ENCODE results near the gene SPCS1. TPM values are rescaled to one million over a fixed set of nuclear protein-coding genes. Genes with fewer than 3 reads are reported as not detected.

Gene SPCS1
- total and polyA plus RNA-seq, 10 donors = 56.5 to 154 (median 107) TPM

- 92 to 99% (median 95%) methylated on average over 5 of the region's 5 CpGs for WGBS, 5 donors
- peaks cover 7 to 100% (median 87%) of the 10 kb centered on the region in 6 donors for H3K36me3 ChIP-seq
- no peaks in the 10 kb centered on the region for H3K27me3 ChIP-seq (replicated peaks in 1 of 7)
- H3K4me1 ChIP-seq = no peaks in the 10 kb centered on the region
- no peak for TF ChIP-seq POLR2A (IDR thresholded peaks at IDR 0.05)
- no peak for TF ChIP-seq CTCF (IDR thresholded peaks at IDR 0.05 in 8 of 11, conservative IDR thresholded peaks at IDR 0.05 in 3 of 11)
- no peak for TF ChIP-seq POLR2AphosphoS5 (IDR thresholded peaks at IDR 0.05)
- H3K9me3 ChIP-seq = no peaks in the 10 kb centered on the region
- no peak for DNase-seq
- intact Hi-C loops (cut with DNase I; ENCODE audit: low total_unique reads) = no loop called here
- no peak overlapping the region for H3K4me3 ChIP-seq
- H3K27ac ChIP-seq = no peak overlapping the region
These were observed 37.2 kb downstream of the SPCS1 start for GRCh38 chr3:52743152-52743551.

GRCh38 chr3:52743721-52744120 is 37.8 kb downstream of the SPCS1 start:
- intact Hi-C loops (cut with DNase I; ENCODE audit: low total_unique reads) = no loop called here
- Histone ChIP-seq H3K9me3 (no peaks in the 10 kb centered on the region), H3K4me1 (no peaks in the 10 kb centered on the region), H3K27me3 (replicated peaks in 1 of 7) (no peaks in the 10 kb centered on the region), H3K27ac (no peak overlapping the region), H3K36me3 (peaks cover 7 to 100% (median 87%) of the 10 kb centered on the region in 6 donors), H3K4me3 (no peak overlapping the region)
- no peak for TF ChIP-seq POLR2A (IDR thresholded peaks at IDR 0.05)
- no peak for TF ChIP-seq CTCF (IDR thresholded peaks at IDR 0.05 in 8 of 11, conservative IDR thresholded peaks at IDR 0.05 in 3 of 11)
- no peak for TF ChIP-seq POLR2AphosphoS5 (IDR thresholded peaks at IDR 0.05)
- DNase-seq = no peak
- 92 to 96% (median 93%) methylated on average over 2 of the region's 2 CpGs for WGBS, 5 donors

- 84 to 96% (median 90%) methylated on average over 3 of the region's 3 CpGs for WGBS, 5 donors
- H3K4me1 ChIP-seq = peaks cover 0 to 9% (median 0%) of the 10 kb centered on the region in 6 donors
- DNase-seq = no peak
- H3K36me3 ChIP-seq = peaks cover 4 to 97% (median 63%) of the 10 kb centered on the region in 6 donors
- TF ChIP-seq POLR2A (IDR thresholded peaks at IDR 0.05) (no peak), POLR2AphosphoS5 (IDR thresholded peaks at IDR 0.05) (no peak), CTCF (IDR thresholded peaks at IDR 0.05 in 8 of 11, conservative IDR thresholded peaks at IDR 0.05 in 3 of 11) (no peak)
- no peaks in the 10 kb centered on the region for H3K27me3 ChIP-seq (replicated peaks in 1 of 7)
- no peak overlapping the region for H3K4me3 ChIP-seq
- peak overlapping the region in 1 of 8 donors; percentile 26 for H3K27ac ChIP-seq
- H3K9me3 ChIP-seq = no peaks in the 10 kb centered on the region
- intact Hi-C loops (cut with DNase I; ENCODE audit: low total_unique reads) = no loop called here
These were observed 46.2 kb downstream of the SPCS1 start for GRCh38 chr3:52752045-52752660.

GRCh38 chr3:52754373-52754772 is 48.5 kb downstream of the SPCS1 start:
- Histone ChIP-seq H3K36me3 (peaks cover 4 to 97% (median 52%) of the 10 kb centered on the region in 6 donors), H3K27ac (no peak overlapping the region), H3K9me3 (no peaks in the 10 kb centered on the region), H3K27me3 (replicated peaks in 1 of 7) (no peaks in the 10 kb centered on the region), H3K4me3 (no peak overlapping the region), H3K4me1 (peaks cover 0 to 9% (median 0%) of the 10 kb centered on the region in 6 donors)
- intact Hi-C loops (cut with DNase I; ENCODE audit: low total_unique reads) = no loop called here
- no peak for TF ChIP-seq CTCF (IDR thresholded peaks at IDR 0.05 in 8 of 11, conservative IDR thresholded peaks at IDR 0.05 in 3 of 11)
- no peak for TF ChIP-seq POLR2AphosphoS5 (IDR thresholded peaks at IDR 0.05)
- no peak for TF ChIP-seq POLR2A (IDR thresholded peaks at IDR 0.05)
- 92 to 98% (median 96%) methylated on average over 4 of the region's 4 CpGs for WGBS, 5 donors
- DNase-seq = no peak

Data from spleen (tissue), 11 donors.